ENCODE results near the gene MYL11.

Gene MYL11

GRCh38 chr16:30354423-30355143 lies 20.0 kb upstream of the MYL11 start:
- DNase-seq (ENCODE audit: low read depth in 2 of 2): no peak

GRCh38 chr16:30355144-30355953 lies 19.3 kb upstream of the MYL11 start, which contains the start of gene CD2BP2:
Gene CD2BP2 (minus strand): TSS chr16:30355308. CDS start chr16:30354681, 627 bp downstream.
- DNase-seq (ENCODE audit: low read depth in 2 of 2): peak; percentile 86 to 88

GRCh38 chr16:30355954-30356308 lies 18.7 kb upstream of the MYL11 start:
- DNase-seq (ENCODE audit: low read depth in 2 of 2): no peak

GRCh38 chr16:30356401-30357084 lies 18.1 kb upstream of the MYL11 start:
- DNase-seq (ENCODE audit: low read depth in 2 of 2): no peak

- DNase-seq (ENCODE audit: low read depth in 2 of 2): no peak
These were observed 17.4 kb upstream of the MYL11 start for GRCh38 chr16:30357085-30357714.

GRCh38 chr16:30357715-30358576 lies 16.7 kb upstream of the MYL11 start:
- DNase-seq (ENCODE audit: low read depth in 2 of 2): no peak

- DNase-seq (ENCODE audit: low read depth in 2 of 2): no peak
These were observed 16.0 kb upstream of the MYL11 start for GRCh38 chr16:30358577-30358936.

DNA sequence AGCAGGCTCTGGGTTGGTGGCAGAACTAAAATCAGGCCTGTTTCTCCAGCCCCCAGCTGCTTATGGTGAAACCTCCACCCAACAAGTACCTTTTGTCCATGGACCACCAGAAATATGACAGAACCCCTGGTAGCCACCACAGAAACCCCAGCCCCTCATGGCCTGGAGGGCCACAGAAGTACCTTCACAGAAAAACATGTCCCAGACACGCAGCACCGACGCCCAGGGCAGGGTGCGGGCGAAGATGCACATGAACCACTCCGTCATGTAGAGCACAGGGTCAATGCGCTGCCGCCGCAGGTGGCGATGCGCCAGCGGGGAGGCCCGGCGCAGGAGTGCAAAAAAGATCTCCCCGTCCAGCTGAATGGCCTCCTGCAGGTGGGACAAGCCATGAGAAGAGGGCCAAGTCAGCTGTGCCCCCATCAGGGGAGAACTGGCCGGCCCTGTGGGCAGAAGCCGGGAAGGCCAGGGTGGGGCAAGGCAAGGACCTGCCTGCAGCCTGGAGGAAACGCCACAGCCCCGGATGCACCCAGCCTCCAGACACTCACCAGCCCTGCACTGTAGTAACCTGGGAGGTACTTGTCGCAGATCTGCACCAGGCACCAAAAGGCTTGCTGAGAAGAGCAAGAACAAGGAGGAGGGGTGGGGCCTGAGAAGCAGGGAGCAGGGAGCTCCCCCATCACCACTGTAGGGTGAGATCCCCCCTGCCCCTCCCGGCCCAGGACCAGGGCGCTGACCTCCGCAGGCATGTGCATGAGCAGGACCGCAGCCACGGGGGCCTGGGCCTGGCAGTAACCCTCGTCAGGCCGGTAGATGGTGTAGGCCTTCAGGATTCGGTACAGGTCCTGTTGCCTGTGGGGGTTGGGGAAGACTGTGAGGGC lies 15.4 kb upstream of the MYL11 start:
- no peak for DNase-seq (ENCODE audit: low read depth in 2 of 2)

GRCh38 chr16:30359871-30360170 lies 14.8 kb upstream of the MYL11 start:
- DNase-seq (ENCODE audit: low read depth in 2 of 2): no peak

GRCh38 chr16:30361180-30361579 lies 13.4 kb upstream of the MYL11 start:
- DNase-seq (ENCODE audit: low read depth in 2 of 2): no peak

- DNase-seq (ENCODE audit: low read depth in 2 of 2): no peak
These were observed 9.4 kb upstream of the MYL11 start for GRCh38 chr16:30365200-30365599.

GRCh38 chr16:30366511-30366910 lies 8.1 kb upstream of the MYL11 start:
- no peak for DNase-seq (ENCODE audit: low read depth in 2 of 2)

DNA sequence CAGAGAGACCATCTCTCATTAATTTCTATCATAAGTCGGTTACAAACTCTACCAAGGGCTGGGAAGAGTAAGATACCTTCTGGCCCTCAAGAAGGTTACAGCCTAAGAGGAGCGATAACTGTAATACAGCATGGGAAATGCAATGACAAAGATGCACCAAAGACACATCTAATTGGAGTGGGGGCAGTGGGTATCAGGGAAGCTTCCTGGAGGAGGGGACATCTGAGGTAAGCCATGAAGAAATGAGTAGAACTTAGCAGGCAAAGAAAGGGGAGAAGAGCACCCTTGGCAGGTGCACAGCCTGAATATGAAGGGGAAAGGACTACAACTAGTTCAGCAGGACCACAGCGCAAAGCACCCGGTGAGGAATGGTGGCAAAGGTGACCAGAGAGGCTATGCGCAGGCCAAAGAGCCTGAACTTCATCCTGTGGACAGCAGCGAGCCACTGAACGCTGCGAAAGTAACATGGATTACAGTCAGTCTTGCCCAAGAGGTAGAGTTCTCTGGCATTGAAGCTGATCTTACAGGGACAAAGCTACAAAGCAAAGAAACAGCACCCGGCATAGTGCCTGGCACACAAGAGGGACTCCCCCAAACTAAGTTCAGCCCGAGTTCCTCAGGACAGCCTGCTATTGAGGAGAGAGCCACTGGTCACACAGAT lies 7.1 kb upstream of the MYL11 start:
- DNase-seq (ENCODE audit: low read depth in 2 of 2): no peak

GRCh38 chr16:30368122-30368791 lies 6.3 kb upstream of the MYL11 start:
- DNase-seq (ENCODE audit: low read depth in 2 of 2): no peak

DNA sequence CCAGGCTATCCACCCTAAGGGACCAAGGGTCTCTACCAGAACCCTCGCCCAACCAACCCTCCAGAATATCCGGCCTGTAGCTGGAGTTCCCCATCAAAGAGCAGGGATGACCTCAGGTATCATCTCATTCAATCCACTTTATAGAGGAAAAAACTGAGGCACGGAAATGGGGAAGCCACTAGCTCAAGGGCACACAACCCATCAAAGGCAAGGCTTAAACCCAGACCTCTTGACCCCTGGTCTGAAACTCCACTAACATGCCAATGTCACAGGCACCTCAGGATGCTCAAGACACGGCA lies 5.9 kb upstream of the MYL11 start:
- DNase-seq (ENCODE audit: low read depth in 2 of 2): no peak

GRCh38 chr16:30369091-30369937 lies 5.3 kb upstream of the MYL11 start:
- DNase-seq (ENCODE audit: low read depth in 2 of 2): no peak

GRCh38 chr16:30369938-30370455 lies 4.6 kb upstream of the MYL11 start:
- no peak for DNase-seq (ENCODE audit: low read depth in 2 of 2)
